AG10803 (cell line): ENCODE results near the gene TPRX2.

ENCODE experiments used
- DNase-seq: peaks from one replicate; pipeline ENCODE4 v3.0.0; 2010; ENCODE audit warnings: low read depth
- H3K4me3 ChIP-seq: 2 replicates; pipeline ENCODE4 v1.5.1; 2011; ENCODE audit warnings: mild to moderate bottlenecking, low read length, control low read depth
- TF ChIP-seq, protein P1 (sequence below): conservative IDR thresholded peaks from 2 replicates; pipeline ENCODE4 v1.5.1; 2011; ENCODE audit warnings: mild to moderate bottlenecking, low read length, control low read depth, inconsistent platforms

Gene TPRX2

DNA sequence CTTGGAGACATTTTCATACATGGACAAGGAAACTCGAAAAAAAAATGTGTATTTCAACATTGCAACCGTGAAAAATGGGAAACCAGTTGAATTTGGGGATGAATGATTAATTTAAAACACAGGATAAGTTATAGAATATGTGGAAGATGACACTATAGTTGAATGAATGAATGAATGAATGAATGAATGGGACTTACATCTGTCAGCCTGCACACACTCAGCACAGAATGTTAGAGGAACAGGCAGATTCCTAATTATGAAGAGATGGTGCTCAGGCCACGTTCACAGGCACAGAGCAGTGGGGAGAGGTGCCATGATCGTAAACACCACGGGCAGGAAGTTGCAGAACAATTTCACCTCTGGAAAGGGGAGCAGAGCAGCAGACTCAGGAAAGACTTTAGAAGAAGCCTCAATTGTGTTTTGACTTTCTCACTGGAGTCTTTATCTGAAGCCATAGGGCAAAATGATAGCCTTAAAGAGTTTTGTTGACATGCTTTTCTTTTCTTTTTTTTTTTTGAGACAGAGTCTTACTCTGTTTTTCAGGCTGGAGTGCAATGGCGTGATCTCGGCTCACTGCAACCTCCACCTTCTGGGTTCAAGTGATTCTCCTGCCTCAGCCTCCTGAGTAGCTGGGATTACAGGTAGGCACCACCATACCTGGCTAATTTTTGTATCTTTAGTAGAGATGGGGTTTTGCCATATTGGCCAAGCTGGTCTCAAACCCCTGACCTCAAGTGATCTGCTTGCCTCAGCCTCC lies 32.0 kb downstream of the TPRX2 start:
- no peak for DNase-seq
- TF ChIP-seq, protein P1, sequence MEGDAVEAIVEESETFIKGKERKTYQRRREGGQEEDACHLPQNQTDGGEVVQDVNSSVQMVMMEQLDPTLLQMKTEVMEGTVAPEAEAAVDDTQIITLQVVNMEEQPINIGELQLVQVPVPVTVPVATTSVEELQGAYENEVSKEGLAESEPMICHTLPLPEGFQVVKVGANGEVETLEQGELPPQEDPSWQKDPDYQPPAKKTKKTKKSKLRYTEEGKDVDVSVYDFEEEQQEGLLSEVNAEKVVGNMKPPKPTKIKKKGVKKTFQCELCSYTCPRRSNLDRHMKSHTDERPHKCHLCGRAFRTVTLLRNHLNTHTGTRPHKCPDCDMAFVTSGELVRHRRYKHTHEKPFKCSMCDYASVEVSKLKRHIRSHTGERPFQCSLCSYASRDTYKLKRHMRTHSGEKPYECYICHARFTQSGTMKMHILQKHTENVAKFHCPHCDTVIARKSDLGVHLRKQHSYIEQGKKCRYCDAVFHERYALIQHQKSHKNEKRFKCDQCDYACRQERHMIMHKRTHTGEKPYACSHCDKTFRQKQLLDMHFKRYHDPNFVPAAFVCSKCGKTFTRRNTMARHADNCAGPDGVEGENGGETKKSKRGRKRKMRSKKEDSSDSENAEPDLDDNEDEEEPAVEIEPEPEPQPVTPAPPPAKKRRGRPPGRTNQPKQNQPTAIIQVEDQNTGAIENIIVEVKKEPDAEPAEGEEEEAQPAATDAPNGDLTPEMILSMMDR: no peak
- H3K4me3 ChIP-seq: no peak overlapping the region

DNA sequence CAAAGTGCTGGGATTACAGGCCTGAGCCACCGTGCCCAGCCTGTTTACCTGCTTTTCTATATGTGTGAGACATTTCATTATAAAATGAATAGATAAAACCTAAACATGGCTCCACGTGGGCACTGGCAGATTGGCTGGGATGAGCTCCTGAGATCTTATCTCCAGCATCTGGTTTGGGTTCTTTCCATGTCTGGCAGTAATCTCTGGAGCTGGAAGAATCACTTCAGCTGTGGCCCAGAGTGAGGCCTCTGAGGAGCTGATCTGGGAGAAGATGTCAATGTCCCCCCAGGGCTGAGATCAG lies 32.5 kb downstream of the TPRX2 start:
- DNase-seq: no peak
- H3K4me3 ChIP-seq: no peak overlapping the region
- TF ChIP-seq, protein P1: no peak

DNA sequence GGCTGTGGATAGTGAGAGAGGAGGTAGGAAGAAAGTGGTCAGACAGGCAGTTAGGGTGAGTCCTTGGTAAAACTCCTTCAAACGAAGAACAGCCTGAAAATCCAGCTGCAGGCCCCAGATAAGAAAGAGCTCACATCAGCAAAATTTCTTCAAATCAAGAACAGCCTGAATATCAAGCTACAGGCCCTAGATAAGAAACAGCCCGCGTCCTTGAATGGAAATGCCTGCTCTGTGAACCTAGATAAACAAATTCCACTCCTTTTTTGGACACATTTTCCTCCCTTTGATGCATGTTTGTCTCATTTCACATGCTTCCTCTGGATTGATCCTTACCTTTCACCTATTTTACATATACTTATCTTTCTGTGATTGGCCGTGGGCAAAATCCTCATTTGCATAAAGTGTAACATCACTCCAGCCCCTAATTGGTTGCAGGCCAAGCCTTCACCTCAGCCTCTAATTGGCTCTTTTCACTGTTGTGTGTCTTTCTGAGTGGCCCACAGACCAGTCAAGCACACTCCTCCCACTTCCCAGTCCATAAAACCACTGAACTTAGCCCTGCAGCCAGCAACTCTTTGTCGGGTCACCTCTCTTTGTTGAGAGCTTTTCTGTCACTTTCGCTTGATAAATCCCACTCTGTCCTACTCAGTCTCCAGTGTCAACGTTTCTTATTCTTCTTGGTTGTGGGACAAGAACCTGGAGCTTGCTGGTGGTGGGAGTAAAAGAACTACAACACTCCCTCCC lies 33.1 kb downstream of the TPRX2 start:
- no peak overlapping the region for H3K4me3 ChIP-seq
- TF ChIP-seq, protein P1: no peak
- DNase-seq: no peak

DNA sequence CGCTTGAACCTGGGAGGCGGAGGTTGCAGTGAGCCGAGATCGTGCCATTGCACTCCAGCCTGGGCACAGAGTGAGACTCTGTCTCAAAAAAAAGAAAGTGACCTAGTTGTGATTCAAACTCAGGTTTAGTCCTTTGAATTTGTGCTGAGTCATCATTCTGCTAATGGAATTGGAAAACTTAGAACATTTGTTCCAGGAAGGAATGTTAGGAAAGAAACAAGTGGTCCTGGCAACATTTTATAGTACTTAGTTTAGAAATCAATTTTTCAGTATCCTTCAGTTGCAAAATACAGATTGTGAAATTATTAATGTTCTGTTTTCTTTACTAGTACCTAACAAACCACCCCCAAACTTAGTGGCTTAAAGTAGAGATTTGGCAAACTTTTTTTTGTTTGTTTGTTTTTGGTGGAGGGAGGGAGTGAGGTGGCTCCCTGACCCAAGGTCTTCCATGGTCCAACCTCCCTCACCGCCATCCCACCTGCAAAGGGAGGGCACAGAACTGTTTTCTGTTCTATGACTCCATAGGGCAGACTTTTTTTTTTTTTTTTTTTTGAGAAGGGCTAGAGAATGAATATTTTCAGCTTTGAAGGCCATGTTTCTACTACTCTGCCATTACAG lies 36.2 kb downstream of the TPRX2 start:
- no peak for DNase-seq
- TF ChIP-seq, protein P1: no peak
- no peak overlapping the region for H3K4me3 ChIP-seq

DNA sequence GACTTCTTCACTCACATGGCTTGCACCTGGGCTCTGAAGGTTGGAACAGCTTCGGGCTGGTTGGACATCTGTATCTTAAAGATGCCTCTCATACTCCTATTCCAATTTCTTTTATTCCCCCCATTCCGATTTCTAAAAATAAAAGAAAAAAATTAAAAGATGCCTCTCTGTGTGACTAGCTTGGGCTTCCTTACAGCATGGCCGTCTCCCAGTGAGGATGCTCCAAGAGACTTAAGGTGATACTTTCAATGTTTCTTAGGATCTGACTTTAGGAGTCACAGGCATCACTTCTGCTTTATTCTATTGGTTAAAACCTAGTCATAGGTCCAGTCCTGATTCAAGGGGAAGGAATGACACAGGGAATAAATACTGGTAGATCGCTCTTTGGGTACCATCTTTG lies 37.0 kb downstream of the TPRX2 start:
- TF ChIP-seq, protein P1: no peak
- no peak for DNase-seq
- H3K4me3 ChIP-seq: no peak overlapping the region

DNA sequence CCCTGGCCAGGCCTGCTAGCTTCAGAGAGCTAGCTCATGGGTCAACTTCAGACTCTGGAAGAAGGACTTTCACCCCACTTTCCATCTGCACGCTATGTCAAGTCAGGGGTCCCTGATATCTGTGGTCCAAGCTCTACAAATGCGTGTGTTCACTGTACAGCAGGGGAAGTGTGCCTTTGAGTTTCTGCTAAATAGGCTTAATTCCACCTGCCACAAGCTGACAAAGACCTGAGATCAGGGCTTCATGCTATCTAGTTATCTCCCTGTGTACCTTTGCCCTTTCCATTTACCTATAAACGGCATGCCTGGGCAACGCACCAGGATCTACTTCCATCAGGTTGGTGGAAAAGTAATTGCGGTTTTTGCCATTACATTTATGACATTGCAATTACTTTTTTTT lies 37.7 kb downstream of the TPRX2 start:
- H3K4me3 ChIP-seq: no peak overlapping the region
- no peak for DNase-seq
- TF ChIP-seq, protein P1: no peak
